K562 (cell line): ENCODE data around the gene MUC16. TPM values are rescaled to one million over a fixed set of nuclear protein-coding genes. Genes with fewer than 3 reads are reported as not detected.

ENCODE experiments used
- ATAC-seq: fragments of 200-7000 bp; cut with Tn5 transposase; 3 replicates; pipeline ENCODE4 v1.9.1; 2020; ENCODE audit warnings: moderate library complexity
- BruUV-seq: library from RNA; stranded (reverse); fragments of 400-500 nt; replicated peaks from 2 replicates; lab custom pipeline; 2021; lab: Mats Ljungman, UMichigan
- CTCF ChIA-PET: fragments of 300-600 bp; formaldehyde crosslinking; extraction: SDS; loops from one replicate; lab custom pipeline; 2021; ENCODE audit warnings: low intra/inter-chr PET ratio; lab: Yijun Ruan, JAX
- POLR2A ChIA-PET: fragments of 300-600, 350-650 bp; sonication (Branson Sonifier 250); formaldehyde crosslinking; extraction: SDS; loops from one replicate; lab custom pipeline; 2021; ENCODE audit warnings: antibody characterized with exemption, inconsistent platforms; lab: Yijun Ruan, JAX
- DNase-seq, 4 experiments: peaks; one replicate each; pipeline versions ENCODE4 v3.0.0 to v3.0.0-alpha.2; 2011 to 2018; ENCODE audit warnings: low spot score in 3 of 4, mixed read lengths in 3 of 4; ENCODE audit errors: extremely low read depth in 1 of 4
- FAIRE-seq: peaks from 2 replicates; lab custom pipeline; 2011; peaks lifted over from hg19 to GRCh38; lab: Jason Lieb, UNC
- H2AFZ ChIP-seq: 2 replicates; pipeline ENCODE4 v1.6.0; 2011; ENCODE audit warnings: low read depth, low read length, control low read depth, inconsistent platforms
- H3K27ac ChIP-seq: fragments of 200-600 bp; 3 replicates; pipeline ENCODE4 v1.8.0; 2011; ENCODE audit warnings: low read depth, mild to moderate bottlenecking, control low read depth, inconsistent platforms, low read length, moderate library complexity, mixed read lengths; ENCODE audit errors: extremely low read depth
- H3K27me3 ChIP-seq, 2 experiments: fragments of 300-600 bp in 1 of 2; 2 replicates in 1 of 2; 3 replicates in 1 of 2; pipeline versions ENCODE4 v1.6.0 to v1.8.0; 2011; ENCODE audit warnings: inconsistent platforms in 2 of 2, low read length in 2 of 2, mild to moderate bottlenecking in 1 of 2, mixed read lengths in 1 of 2, moderate library complexity in 1 of 2; ENCODE audit not compliant: control insufficient read depth in 2 of 2, insufficient read depth in 2 of 2
- H3K36me3 ChIP-seq: fragments of 300-600 bp; 3 replicates; pipeline ENCODE4 v1.8.0; 2011; ENCODE audit warnings: mild to moderate bottlenecking, low read length, inconsistent platforms; ENCODE audit not compliant: control insufficient read depth, insufficient read depth
- H3K4me1 ChIP-seq, 2 experiments: fragments of 200-600 bp in 1 of 2; replicated peaks in 1 of 2; 2 replicates in 1 of 2; 3 replicates in 1 of 2; pipeline versions ENCODE4 v1.5.1 to v1.8.0; 2011; ENCODE audit warnings: inconsistent platforms in 2 of 2, low read length in 2 of 2, mild to moderate bottlenecking in 1 of 2, mixed read lengths in 1 of 2, moderate library complexity in 1 of 2; ENCODE audit not compliant: control insufficient read depth in 2 of 2, insufficient read depth in 2 of 2
- H3K4me2 ChIP-seq: 2 replicates; pipeline ENCODE4 v1.6.1; 2011; ENCODE audit warnings: low read length, control low read depth, inconsistent platforms, mixed read lengths; ENCODE audit not compliant: insufficient read depth
- H3K4me3 ChIP-seq: fragments of 200-600 bp; sonication (generic), shearing (Covaris generic); 2 replicates; pipeline ENCODE4 v1.5.1; 2016; ENCODE audit warnings: control low read depth, inconsistent platforms
- H3K79me2 ChIP-seq: fragments of 200-600 bp; 3 replicates; pipeline ENCODE4 v1.8.0; 2011; ENCODE audit warnings: low read length, inconsistent platforms; ENCODE audit not compliant: control insufficient read depth, insufficient read depth
- H3K9ac ChIP-seq, 2 experiments: 2 replicates each; pipeline versions ENCODE4 v1.6.0 to v1.6.1; 2011; ENCODE audit warnings: low read depth in 2 of 2, low read length in 2 of 2, control low read depth in 1 of 2, inconsistent platforms in 1 of 2, mild to moderate bottlenecking in 1 of 2, mixed read lengths in 1 of 2; ENCODE audit not compliant: insufficient read depth in 1 of 2
- H3K9me1 ChIP-seq: one replicate; pipeline ENCODE4 v1.6.0; 2011; ENCODE audit warnings: inconsistent platforms, mild to moderate bottlenecking, low read length, moderate library complexity; ENCODE audit not compliant: control insufficient read depth, insufficient read depth
- H3K9me3 ChIP-seq: replicated peaks from 2 replicates; pipeline ENCODE4 v1.5.1; 2011; ENCODE audit warnings: low read depth, low read length, inconsistent platforms; ENCODE audit not compliant: control insufficient read depth, insufficient read depth
- H4K20me1 ChIP-seq: replicated peaks from 2 replicates; pipeline ENCODE4 v1.6.1; 2011; ENCODE audit warnings: low read length, inconsistent platforms, mixed read lengths; ENCODE audit not compliant: control insufficient read depth, insufficient read depth
- CBFA2T3 ChIP-seq: fragments of 450-650 bp; IDR thresholded peaks from 2 replicates; pipeline ENCODE4 v1.6.1; 2017
- CREB3 ChIP-seq: fragments of 450-650 bp; conservative IDR thresholded peaks from 2 replicates; pipeline ENCODE4 v1.6.1; 2016; ENCODE audit warnings: missing genetic modification characterization, low read depth, mild to moderate bottlenecking, missing compliant biosample characterization, moderate library complexity
- ESRRA ChIP-seq: fragments of 450-650 bp; IDR thresholded peaks from 2 replicates; pipeline ENCODE4 v1.6.1; 2014; ENCODE audit warnings: low read depth, mild to moderate bottlenecking, moderate library complexity, borderline replicate concordance
- FOXK2 ChIP-seq, 2 experiments: fragments of 450-650 bp; IDR thresholded peaks in 1 of 2; conservative IDR thresholded peaks in 1 of 2; 2 replicates each; pipeline ENCODE4 v1.6.1; 2016; ENCODE audit warnings: low read depth in 2 of 2, mild to moderate bottlenecking in 1 of 2
- HIVEP1 ChIP-seq: fragments of 250-450 bp; sonication (Bioruptor Pico); IDR thresholded peaks from 2 replicates; pipeline ENCODE4 v1.4.0; 2020; ENCODE audit warnings: mild to moderate bottlenecking
- MTF1 ChIP-seq: fragments of 250-450 bp; sonication (Bioruptor Pico); IDR thresholded peaks from 2 replicates; pipeline ENCODE4 v1.9.0; 2021; ENCODE audit warnings: moderate library complexity, mild to moderate bottlenecking, inconsistent platforms, borderline replicate concordance
- NELFE ChIP-seq: IDR thresholded peaks from 2 replicates; pipeline ENCODE4 v1.6.1; 2011; ENCODE audit warnings: mild to moderate bottlenecking; ENCODE audit not compliant: insufficient read depth, insufficient read length
- PRMT5 ChIP-seq: sonication (generic); formaldehyde crosslinking; IDR thresholded peaks from 2 replicates; pipeline ENCODE4 v1.5.0; 2020; ENCODE audit warnings: missing genetic modification reagents
- SMARCA5 ChIP-seq: fragments of 450-650 bp; IDR thresholded peaks from 2 replicates; pipeline ENCODE4 v1.6.1; 2016
- SRSF3 ChIP-seq: fragments of 200-400 bp; formaldehyde crosslinking; IDR thresholded peaks from 2 replicates; pipeline ENCODE4 v1.6.1; 2016; ENCODE audit warnings: mild to moderate bottlenecking, low read length, moderate library complexity; ENCODE audit not compliant: insufficient read depth
- STAG1 ChIP-seq: sonication (generic); formaldehyde crosslinking; IDR thresholded peaks from 2 replicates; pipeline ENCODE4 v1.5.0; 2020; ENCODE audit warnings: missing genetic modification reagents, borderline replicate concordance
- TCFL5 ChIP-seq: fragments of 250-450 bp; sonication (Bioruptor Pico); conservative IDR thresholded peaks from 2 replicates; pipeline ENCODE4 v1.6.1; 2021; ENCODE audit warnings: mild to moderate bottlenecking, moderate library complexity, matching md5 sums
- ZNF224 ChIP-seq: sonication (generic); formaldehyde crosslinking; IDR thresholded peaks from 2 replicates; pipeline ENCODE4 v1.8.0; 2022; ENCODE audit warnings: mild to moderate bottlenecking, missing genetic modification reagents
- ZNF785 ChIP-seq: fragments of 250-450 bp; sonication (Bioruptor Pico); IDR thresholded peaks from 2 replicates; pipeline ENCODE4 v1.4.0; 2020; ENCODE audit warnings: mild to moderate bottlenecking
- WGBS: fragments of 100-300 bp; shearing (Covaris generic); methylation state at CpG from one replicate; pipeline ENCODE4 v1.1.6; 2016; ENCODE audit warnings: low coverage, mixed read lengths; ENCODE audit not compliant: insufficient coverage; ENCODE audit errors: missing lambda C conversion rate; 5-methylcytosine and 5-hydroxymethylcytosine counted together
- in situ Hi-C: fragments of 300-500 bp; cut with MboI; formaldehyde crosslinking; loops from 4 replicates; pipeline ENCODE4 v1.15.0; 2018; ENCODE audit warnings: inconsistent platforms, mixed read lengths
- intact Hi-C: fragments of 100-400 bp; cut with micrococcal nuclease; formaldehyde crosslinking; loops from 2 replicates; pipeline ENCODE4 v1.14.2; 2022
- polyA plus RNA-seq, 8 experiments: library from polyadenylated mRNA; depleted of rRNA in 4 of 8; stranded (reverse) in 5 of 8; unstranded in 3 of 8; fragments of >200 nt; fragmentation: Nextera tagmentation in 2 of 8; fragmentation: Illumina TruSeq in 1 of 8; extraction: Ambion mirVana in 2 of 8; extraction: Trizol in 1 of 8; gene quantifications; 2 replicates each; pipeline versions ENCODE4 v1.2.1 to v1.2.3, GENCODE V29; 2011 to 2014; ENCODE audit warnings: inconsistent platforms in 1 of 8, missing spikeins in 1 of 8
- total RNA-seq, 7 experiments: library from RNA; depleted of rRNA in 6 of 7; stranded (reverse); fragments of >200 nt in 6 of 7; fragmentation: Illumina TruSeq in 2 of 7; extraction: Trizol in 2 of 7; gene quantifications; 2 replicates each; pipeline versions ENCODE4 v1.2.1 to v1.2.3, GENCODE V29; 2011 to 2021; ENCODE audit warnings: low replicate concordance in 1 of 7
- TF ChIP-seq, protein P1 (sequence below): IDR thresholded peaks from 3 replicates; pipeline ENCODE4 v1.6.1; 2011; ENCODE audit warnings: borderline replicate concordance, mild to moderate bottlenecking, moderate library complexity; ENCODE audit not compliant: insufficient read length; ENCODE audit errors: extremely low read depth
- TF ChIP-seq, protein P2 (sequence below): sonication (generic); formaldehyde crosslinking; IDR thresholded peaks from 2 replicates; pipeline ENCODE4 v1.8.1; 2023; ENCODE audit warnings: mild to moderate bottlenecking, missing genetic modification reagents
- TF ChIP-seq, protein P3 (sequence below): fragments of 200-800 bp; sonication (Bioruptor generic); IDR thresholded peaks from 2 replicates; pipeline ENCODE4 v1.6.1; 2017; ENCODE audit warnings: missing genetic modification characterization, missing compliant biosample characterization

MUC16 gene
- total and polyA plus RNA-seq, 9 of the 15 experiments (the other 6 are each of a cell fraction or from before 2014, with no cell fraction given): not detected

DNA sequence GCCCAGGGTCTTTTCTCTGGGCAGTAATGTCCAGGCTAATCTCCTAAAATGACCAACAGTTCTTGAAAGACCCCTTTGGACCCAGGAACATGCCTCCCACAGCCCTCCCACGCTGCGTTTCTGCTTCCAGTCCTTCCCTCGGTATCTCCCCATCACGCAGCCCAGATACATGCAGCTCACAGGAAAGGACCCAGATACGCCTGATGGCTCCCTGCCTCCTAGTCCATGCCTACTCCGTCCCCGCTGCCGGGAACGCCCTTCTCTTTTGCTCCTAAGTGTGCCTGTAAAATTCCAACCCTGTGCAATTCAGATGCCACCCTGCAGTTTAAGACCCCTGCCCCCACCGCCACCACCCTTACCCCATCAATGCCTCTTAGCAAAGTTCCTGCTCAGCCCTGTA is 778 bp downstream of the MUC16 start:
- intact Hi-C loops: no loop called here
- H3K27me3 ChIP-seq: peaks cover 9 to 38% of the 10 kb centered on the region in 2 experiments; a peak in 4 of 5 replicates
- WGBS: 0% methylated on average over 9 of the region's 10 CpGs
- H3K9me3 ChIP-seq: no peaks in the 10 kb centered on the region
- DNase-seq (no peak), FAIRE-seq (no peak), ATAC-seq (no peak)
- in situ Hi-C loops: no loop called here
- H2AFZ ChIP-seq: no peak overlapping the region
- H3K4me1 ChIP-seq: peaks cover 0 to 3% of the 10 kb centered on the region in 2 experiments; a peak in 1 of 5 replicates
- no peaks in the 10 kb centered on the region for H3K9me1 ChIP-seq
- H3K79me2 ChIP-seq: no peaks in the 10 kb centered on the region
- H4K20me1 ChIP-seq: no peaks in the 10 kb centered on the region
- no peak overlapping the region for H3K9ac ChIP-seq
- H3K27ac ChIP-seq: no peak overlapping the region
- ChIA-PET POLR2A (interaction anchor here (0.6 to 0.7 kb wide), 2 partner anchors 54 to 378 kb away, joined by 3 read pairs; no protein-coding TSS in a partner anchor), CTCF (no interaction called here)
- H3K4me2 ChIP-seq: no peak overlapping the region
- no peak overlapping the region for H3K4me3 ChIP-seq
- no TSS peak for BruUV-seq
- H3K36me3 ChIP-seq: no peaks in the 10 kb centered on the region
- TF ChIP-seq TCFL5 (CRISPR knock-in tag): no peak
- TF ChIP-seq ESRRA: no peak
- TF ChIP-seq, protein P1, sequence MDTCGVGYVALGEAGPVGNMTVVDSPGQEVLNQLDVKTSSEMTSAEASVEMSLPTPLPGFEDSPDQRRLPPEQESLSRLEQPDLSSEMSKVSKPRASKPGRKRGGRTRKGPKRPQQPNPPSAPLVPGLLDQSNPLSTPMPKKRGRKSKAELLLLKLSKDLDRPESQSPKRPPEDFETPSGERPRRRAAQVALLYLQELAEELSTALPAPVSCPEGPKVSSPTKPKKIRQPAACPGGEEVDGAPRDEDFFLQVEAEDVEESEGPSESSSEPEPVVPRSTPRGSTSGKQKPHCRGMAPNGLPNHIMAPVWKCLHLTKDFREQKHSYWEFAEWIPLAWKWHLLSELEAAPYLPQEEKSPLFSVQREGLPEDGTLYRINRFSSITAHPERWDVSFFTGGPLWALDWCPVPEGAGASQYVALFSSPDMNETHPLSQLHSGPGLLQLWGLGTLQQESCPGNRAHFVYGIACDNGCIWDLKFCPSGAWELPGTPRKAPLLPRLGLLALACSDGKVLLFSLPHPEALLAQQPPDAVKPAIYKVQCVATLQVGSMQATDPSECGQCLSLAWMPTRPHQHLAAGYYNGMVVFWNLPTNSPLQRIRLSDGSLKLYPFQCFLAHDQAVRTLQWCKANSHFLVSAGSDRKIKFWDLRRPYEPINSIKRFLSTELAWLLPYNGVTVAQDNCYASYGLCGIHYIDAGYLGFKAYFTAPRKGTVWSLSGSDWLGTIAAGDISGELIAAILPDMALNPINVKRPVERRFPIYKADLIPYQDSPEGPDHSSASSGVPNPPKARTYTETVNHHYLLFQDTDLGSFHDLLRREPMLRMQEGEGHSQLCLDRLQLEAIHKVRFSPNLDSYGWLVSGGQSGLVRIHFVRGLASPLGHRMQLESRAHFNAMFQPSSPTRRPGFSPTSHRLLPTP: no peak
- no peak for TF ChIP-seq SRSF3
- TF ChIP-seq CREB3: no peak
- TF ChIP-seq STAG1: no peak
- TF ChIP-seq, protein P2, sequence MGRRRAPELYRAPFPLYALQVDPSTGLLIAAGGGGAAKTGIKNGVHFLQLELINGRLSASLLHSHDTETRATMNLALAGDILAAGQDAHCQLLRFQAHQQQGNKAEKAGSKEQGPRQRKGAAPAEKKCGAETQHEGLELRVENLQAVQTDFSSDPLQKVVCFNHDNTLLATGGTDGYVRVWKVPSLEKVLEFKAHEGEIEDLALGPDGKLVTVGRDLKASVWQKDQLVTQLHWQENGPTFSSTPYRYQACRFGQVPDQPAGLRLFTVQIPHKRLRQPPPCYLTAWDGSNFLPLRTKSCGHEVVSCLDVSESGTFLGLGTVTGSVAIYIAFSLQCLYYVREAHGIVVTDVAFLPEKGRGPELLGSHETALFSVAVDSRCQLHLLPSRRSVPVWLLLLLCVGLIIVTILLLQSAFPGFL (CRISPR knock-in tag): no peak
- TF ChIP-seq CBFA2T3: no peak
- TF ChIP-seq ZNF785 (CRISPR knock-in tag): no peak
- TF ChIP-seq, protein P3, sequence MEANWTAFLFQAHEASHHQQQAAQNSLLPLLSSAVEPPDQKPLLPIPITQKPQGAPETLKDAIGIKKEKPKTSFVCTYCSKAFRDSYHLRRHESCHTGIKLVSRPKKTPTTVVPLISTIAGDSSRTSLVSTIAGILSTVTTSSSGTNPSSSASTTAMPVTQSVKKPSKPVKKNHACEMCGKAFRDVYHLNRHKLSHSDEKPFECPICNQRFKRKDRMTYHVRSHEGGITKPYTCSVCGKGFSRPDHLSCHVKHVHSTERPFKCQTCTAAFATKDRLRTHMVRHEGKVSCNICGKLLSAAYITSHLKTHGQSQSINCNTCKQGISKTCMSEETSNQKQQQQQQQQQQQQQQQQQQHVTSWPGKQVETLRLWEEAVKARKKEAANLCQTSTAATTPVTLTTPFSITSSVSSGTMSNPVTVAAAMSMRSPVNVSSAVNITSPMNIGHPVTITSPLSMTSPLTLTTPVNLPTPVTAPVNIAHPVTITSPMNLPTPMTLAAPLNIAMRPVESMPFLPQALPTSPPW (CRISPR knock-in tag): no peak
- TF ChIP-seq HIVEP1 (CRISPR knock-in tag): no peak
- TF ChIP-seq PRMT5 (CRISPR knock-in tag): no peak
- TF ChIP-seq NELFE: no peak
- no peak for TF ChIP-seq MTF1 (CRISPR knock-in tag)
- no peak for TF ChIP-seq FOXK2 (conservative IDR thresholded peaks at IDR 0.05 in 1 of 2, IDR thresholded peaks at IDR 0.05 in 1 of 2; ENCODE audit: low read depth in 2 of 2)
- TF ChIP-seq SMARCA5: no peak
- TF ChIP-seq ZNF224 (CRISPR knock-in tag): no peak
